Left renal cortex interstitium (tissue), 4 donors: ENCODE measurements around the gene SGO2. TPM values are rescaled to one million over a fixed set of nuclear protein-coding genes. Genes with fewer than 3 reads are reported as not detected.
"Not testable (repeated sequence)": the region's sequence is repeated elsewhere in the genome, so short reads cannot be mapped to it uniquely, and the experiment has no call there.

Experiments
- DNase-seq, 4 donors: peaks; one replicate each; pipeline ENCODE4 v3.0.0-alpha.2; 2013; ENCODE audit warnings: low read depth in 4 of 4, low spot score in 2 of 4, missing footprints in 1 of 4
- polyA plus RNA-seq, 4 donors: library from polyadenylated mRNA; unstranded; fragments of 120-200 nt; gene quantifications; one replicate each; pipeline ENCODE4 v1.2.1, GENCODE V29; 2013; ENCODE audit not compliant: insufficient read length in 4 of 4

SGO2 gene
- polyA plus RNA-seq, 4 donors, result 13.4 to 15.0 (median 13.9) TPM

GRCh38 chr2:200617156-200618053 is 91.4 kb downstream of the SGO2 start:
- DNase-seq, result no peak

DNA sequence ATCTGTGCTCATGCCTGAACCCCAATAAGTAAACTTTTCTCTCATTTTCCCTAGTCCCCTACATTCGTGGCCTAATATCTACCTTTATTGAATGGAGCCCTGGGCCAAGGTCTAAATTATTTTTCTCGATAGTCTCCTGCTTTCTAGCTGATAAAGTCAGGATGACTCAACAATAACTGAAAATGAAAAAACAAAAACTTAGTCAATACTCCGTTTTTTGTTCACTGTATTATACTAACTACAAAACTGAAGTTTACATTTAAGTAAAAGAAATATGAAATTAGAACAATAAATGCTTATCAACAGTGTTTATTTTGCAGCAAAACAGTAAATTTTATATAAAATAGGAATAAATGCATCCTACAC is 92.0 kb downstream of the SGO2 start:
- DNase-seq, result no peak

GRCh38 chr2:200618590-200619021 is 92.6 kb downstream of the SGO2 start:
- no peak for DNase-seq

- no peak for DNase-seq
These were observed 93.3 kb downstream of the SGO2 start for GRCh38 chr2:200619279-200619678.

GRCh38 chr2:200620606-200621390 is 94.8 kb downstream of the SGO2 start:
- no peak for DNase-seq

DNA sequence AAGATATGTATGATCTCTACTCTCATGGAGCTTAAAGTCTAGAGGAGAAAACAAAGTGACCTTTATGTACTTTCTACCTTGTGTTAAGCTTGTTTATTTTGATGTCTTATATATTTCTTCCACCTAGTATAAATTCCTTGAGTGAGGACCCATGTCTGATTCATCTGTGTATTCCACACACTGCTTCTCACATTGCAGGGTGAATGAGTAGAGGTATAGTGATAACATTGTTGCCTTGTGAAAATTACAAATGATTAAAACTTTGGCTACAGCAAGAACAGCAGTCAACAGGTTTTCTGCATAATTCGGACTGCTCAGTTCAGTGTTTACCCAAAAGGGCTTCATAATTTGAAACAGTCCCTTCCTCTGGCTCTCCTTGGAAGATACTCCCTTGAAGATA is 96.1 kb downstream of the SGO2 start:
- DNase-seq, result no peak

GRCh38 chr2:200624026-200624425 is 98.0 kb downstream of the SGO2 start:
- no peak for DNase-seq

- no peak for DNase-seq
These were observed 98.7 kb downstream of the SGO2 start for GRCh38 chr2:200624658-200625057.

DNA sequence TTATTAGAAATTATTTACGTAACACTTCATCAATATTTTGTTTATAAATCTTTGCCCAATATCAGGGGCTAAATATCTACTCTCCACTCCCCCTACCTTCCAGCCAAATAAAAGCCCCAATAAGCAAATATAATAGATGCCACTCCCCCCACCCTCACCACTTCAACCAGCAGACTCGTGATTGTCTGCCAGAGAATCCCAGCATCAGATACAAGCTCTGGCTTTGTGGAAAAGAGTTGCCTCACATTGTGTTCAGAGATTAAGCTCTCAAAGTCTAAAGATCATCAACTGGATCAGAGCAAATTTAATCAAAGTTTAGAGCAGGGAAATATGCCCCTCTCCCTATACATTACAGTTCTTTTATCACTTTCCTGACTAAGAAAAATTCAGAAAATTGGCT is 99.3 kb downstream of the SGO2 start:
- DNase-seq, result no peak

GRCh38 chr2:200625958-200626363 is 100.0 kb downstream of the SGO2 start:
- no peak for DNase-seq

DNA sequence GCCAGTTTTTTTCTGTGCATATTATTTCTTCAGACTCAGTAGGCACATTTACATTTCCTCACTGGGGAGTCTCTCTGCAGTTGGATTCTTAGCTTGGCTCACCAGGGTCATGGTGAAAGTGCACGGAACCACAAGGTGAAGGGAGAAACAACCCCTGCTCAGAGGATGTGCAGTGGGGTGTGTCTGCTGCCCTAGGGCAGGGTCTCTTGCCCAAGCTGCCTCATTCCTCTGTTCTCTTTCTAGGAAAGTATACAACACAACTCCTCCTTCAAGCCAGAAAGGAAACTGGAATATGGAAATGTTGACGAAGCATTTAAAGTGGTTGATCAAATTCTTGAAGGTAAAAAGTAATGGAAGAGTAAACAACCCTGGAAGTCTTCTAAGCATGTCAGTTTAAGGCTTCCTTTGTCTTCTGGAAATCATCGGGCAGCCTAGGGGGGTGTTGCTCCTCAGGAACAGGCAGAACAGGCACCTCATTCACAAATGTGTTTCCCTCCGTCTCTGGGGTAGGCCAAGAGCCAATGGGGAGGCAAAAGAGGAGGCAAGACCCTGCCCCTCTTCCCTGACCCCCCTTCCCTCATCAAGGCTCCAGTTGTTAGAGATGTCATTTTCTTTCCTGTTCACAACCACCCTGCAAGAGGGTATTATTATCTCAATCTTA is 101.2 kb downstream of the SGO2 start:
- no peak for DNase-seq

- DNase-seq, result not testable (repeated sequence)
These were observed 102.5 kb downstream of the SGO2 start for GRCh38 chr2:200628461-200628860.

GRCh38 chr2:200631287-200631686 is 105.3 kb downstream of the SGO2 start:
- DNase-seq, result no peak

Other genes starting within 250 kb of the SGO2 start
- gene SPATS2L, start 219.5 kb upstream of the SGO2 start, polyA plus RNA-seq, result 100 to 1,000 TPM; 127 to 149 (median 136) TPM
- 10 to 100 TPM; 14.0 to 18.8 (median 15.6) TPM for gene KCTD18, start 16.1 kb upstream of the SGO2 start, polyA plus RNA-seq
- gene AOX1, start 59.8 kb downstream of the SGO2 start, polyA plus RNA-seq, result 1 to 10 TPM; 2.3 to 2.5 (median 2.3) TPM